ENCODE results near the gene SMIM24. TPM values are rescaled to one million over a fixed set of nuclear protein-coding genes. Genes with fewer than 3 reads are reported as not detected.

The SMIM24 gene
- total RNA-seq, 3 donors from 2014 or later, result 8.5 to 62.5 (median 41.8) TPM

- peak overlapping the region; percentile 76 for H3K4me3 ChIP-seq
- intact Hi-C loops (cut with DNase I, micrococcal nuclease), result no loop called here
- DNase-seq (no peak), ATAC-seq (peak; percentile 26)
- no peaks in the 10 kb centered on the region for H3K36me3 ChIP-seq (ENCODE audit: low read depth)
- TF ChIP-seq, protein P1, sequence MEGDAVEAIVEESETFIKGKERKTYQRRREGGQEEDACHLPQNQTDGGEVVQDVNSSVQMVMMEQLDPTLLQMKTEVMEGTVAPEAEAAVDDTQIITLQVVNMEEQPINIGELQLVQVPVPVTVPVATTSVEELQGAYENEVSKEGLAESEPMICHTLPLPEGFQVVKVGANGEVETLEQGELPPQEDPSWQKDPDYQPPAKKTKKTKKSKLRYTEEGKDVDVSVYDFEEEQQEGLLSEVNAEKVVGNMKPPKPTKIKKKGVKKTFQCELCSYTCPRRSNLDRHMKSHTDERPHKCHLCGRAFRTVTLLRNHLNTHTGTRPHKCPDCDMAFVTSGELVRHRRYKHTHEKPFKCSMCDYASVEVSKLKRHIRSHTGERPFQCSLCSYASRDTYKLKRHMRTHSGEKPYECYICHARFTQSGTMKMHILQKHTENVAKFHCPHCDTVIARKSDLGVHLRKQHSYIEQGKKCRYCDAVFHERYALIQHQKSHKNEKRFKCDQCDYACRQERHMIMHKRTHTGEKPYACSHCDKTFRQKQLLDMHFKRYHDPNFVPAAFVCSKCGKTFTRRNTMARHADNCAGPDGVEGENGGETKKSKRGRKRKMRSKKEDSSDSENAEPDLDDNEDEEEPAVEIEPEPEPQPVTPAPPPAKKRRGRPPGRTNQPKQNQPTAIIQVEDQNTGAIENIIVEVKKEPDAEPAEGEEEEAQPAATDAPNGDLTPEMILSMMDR (IDR thresholded peaks at IDR 0.05), result no peak
- H3K9me3 ChIP-seq, result no peaks in the 10 kb centered on the region
- H3K4me1 ChIP-seq (ENCODE audit: low read depth), result peaks cover 15% of the 10 kb centered on the region
Observed at GRCh38 chr19:3499738-3500428, 19.6 kb upstream of the SMIM24 start.

- intact Hi-C loops (cut with DNase I, micrococcal nuclease), result no loop called here
- H3K4me3 ChIP-seq, result no peak overlapping the region
- H3K36me3 ChIP-seq (ENCODE audit: low read depth), result no peaks in the 10 kb centered on the region
- peaks cover 15% of the 10 kb centered on the region for H3K4me1 ChIP-seq (ENCODE audit: low read depth)
- no peak for ATAC-seq
- no peaks in the 10 kb centered on the region for H3K9me3 ChIP-seq
- no peak for DNase-seq
- TF ChIP-seq, protein P1 (IDR thresholded peaks at IDR 0.05), result no peak
Observed at GRCh38 chr19:3497757-3498520, 17.6 kb upstream of the SMIM24 start.

- H3K36me3 ChIP-seq (ENCODE audit: low read depth), result no peaks in the 10 kb centered on the region
- intact Hi-C loops (cut with DNase I, micrococcal nuclease), result no loop called here
- no peak overlapping the region for H3K4me3 ChIP-seq
- ATAC-seq (no peak), DNase-seq (no peak)
- peaks cover 15% of the 10 kb centered on the region for H3K4me1 ChIP-seq (ENCODE audit: low read depth)
- TF ChIP-seq, protein P1 (IDR thresholded peaks at IDR 0.05), result no peak
- no peaks in the 10 kb centered on the region for H3K9me3 ChIP-seq
Observed at GRCh38 chr19:3496392-3497273, 16.3 kb upstream of the SMIM24 start.

- peak; percentile 11 for ATAC-seq
- H3K4me1 ChIP-seq (ENCODE audit: low read depth), result peaks cover 6% of the 10 kb centered on the region
- TF ChIP-seq, protein P1 (IDR thresholded peaks at IDR 0.05), result no peak
- no peaks in the 10 kb centered on the region for H3K36me3 ChIP-seq (ENCODE audit: low read depth)
- DNase-seq, result no peak
- H3K9me3 ChIP-seq, result no peaks in the 10 kb centered on the region
- H3K4me3 ChIP-seq, result no peak overlapping the region
- intact Hi-C loops (cut with DNase I, micrococcal nuclease), result no loop called here
Observed at GRCh38 chr19:3494559-3494958, 14.2 kb upstream of the SMIM24 start.

GRCh38 chr19:3494051-3494450 is 13.7 kb upstream of the SMIM24 start:
- H3K9me3 ChIP-seq, result no peaks in the 10 kb centered on the region
- peaks cover 1% of the 10 kb centered on the region for H3K4me1 ChIP-seq (ENCODE audit: low read depth)
- ATAC-seq (peak; percentile 61), DNase-seq (peak in 1 of 3 donors; percentile 32)
- TF ChIP-seq, protein P1 (IDR thresholded peaks at IDR 0.05), result no peak
- intact Hi-C loops (cut with DNase I, micrococcal nuclease), result no loop called here
- H3K36me3 ChIP-seq (ENCODE audit: low read depth), result no peaks in the 10 kb centered on the region
- H3K4me3 ChIP-seq, result no peak overlapping the region

All from mucosa of descending colon (tissue), 3 donors.